HG03354 (cell line): ENCODE measurements around the gene ARHGAP8.

ENCODE experiments used
- ATAC-seq: cut with Tn5 transposase; IDR thresholded peaks from one replicate; pipeline ENCODE4 v1.9.1; 2021; ENCODE audit warnings: mild to moderate bottlenecking; ENCODE audit not compliant: unreplicated experiment, poor library complexity, severe bottlenecking

ARHGAP8 gene

GRCh38 chr22:44724416-44724815 is 28.0 kb upstream of the ARHGAP8 start:
- no peak for ATAC-seq

- no peak for ATAC-seq
These were observed 27.5 kb upstream of the ARHGAP8 start for GRCh38 chr22:44724859-44725258.

GRCh38 chr22:44726439-44726838 is 25.9 kb upstream of the ARHGAP8 start:
- no peak for ATAC-seq

GRCh38 chr22:44727148-44727547 is 25.2 kb upstream of the ARHGAP8 start:
- ATAC-seq = no peak

- ATAC-seq = no peak
These were observed 24.7 kb upstream of the ARHGAP8 start for GRCh38 chr22:44727709-44728108.

- no peak for ATAC-seq
These were observed 23.5 kb upstream of the ARHGAP8 start for GRCh38 chr22:44728761-44729324.

- ATAC-seq = no peak
These were observed 22.9 kb upstream of the ARHGAP8 start for GRCh38 chr22:44729391-44730021.

GRCh38 chr22:44730022-44730393 is 22.4 kb upstream of the ARHGAP8 start:
- no peak for ATAC-seq

- no peak for ATAC-seq
These were observed 21.7 kb upstream of the ARHGAP8 start for GRCh38 chr22:44730490-44731356.

- ATAC-seq = no peak
These were observed 20.9 kb upstream of the ARHGAP8 start for GRCh38 chr22:44731357-44731970.

- no peak for ATAC-seq
These were observed 20.3 kb upstream of the ARHGAP8 start for GRCh38 chr22:44732017-44732561.

GRCh38 chr22:44732661-44733060 is 19.7 kb upstream of the ARHGAP8 start:
- ATAC-seq = no peak

GRCh38 chr22:44733426-44734106 is 18.8 kb upstream of the ARHGAP8 start:
- no peak for ATAC-seq

GRCh38 chr22:44734278-44734677 is 18.1 kb upstream of the ARHGAP8 start:
- no peak for ATAC-seq

- no peak for ATAC-seq
These were observed 17.4 kb upstream of the ARHGAP8 start for GRCh38 chr22:44734801-44735517.

GRCh38 chr22:44735518-44736428 is 16.6 kb upstream of the ARHGAP8 start:
- no peak for ATAC-seq

- no peak for ATAC-seq
These were observed 15.6 kb upstream of the ARHGAP8 start for GRCh38 chr22:44736581-44737405.
